Psoas muscle (tissue), 8 donors: ENCODE measurements around the gene RAI14. TPM values are rescaled to one million over a fixed set of nuclear protein-coding genes. Genes with fewer than 3 reads are reported as not detected.
"Not testable (repeated sequence)": the region's sequence is repeated elsewhere in the genome, so short reads cannot be mapped to it uniquely, and the experiment has no call there.

Source experiments
- ATAC-seq, 4 donors: fragments of 200-7000 bp; cut with Tn5 transposase; one replicate each; pipeline ENCODE4 v1.9.1; 2020; ENCODE audit warnings: moderate library complexity in 3 of 4, mild to moderate bottlenecking in 2 of 4
- DNase-seq, 2 donors: peaks; one replicate each; pipeline ENCODE4 v3.0.0-alpha.2; 2020
- H3K27ac ChIP-seq: fragments of 200-600 bp; one replicate; pipeline ENCODE4 v1.8.0; 2022
- H3K27me3 ChIP-seq, 3 donors: fragments of 200-600 bp in 1 of 3; one replicate each; pipeline versions ENCODE4 v1.6.1 to v1.8.0; 2013 to 2022; ENCODE audit warnings: low read length in 2 of 3, mild to moderate bottlenecking in 2 of 3, moderate library complexity in 1 of 3; ENCODE audit not compliant: insufficient read depth in 3 of 3
- H3K36me3 ChIP-seq, 2 donors: fragments of 200-600 bp in 1 of 2; one replicate each; pipeline versions ENCODE4 v1.6.1 to v1.8.0; 2013 to 2022; ENCODE audit warnings: low read depth in 1 of 2, mild to moderate bottlenecking in 1 of 2, moderate library complexity in 1 of 2; ENCODE audit not compliant: insufficient read depth in 1 of 2
- H3K4me1 ChIP-seq: fragments of 200-600 bp; one replicate; pipeline ENCODE4 v1.8.0; 2022
- H3K4me3 ChIP-seq: fragments of 200-600 bp; one replicate; pipeline ENCODE4 v1.8.0; 2022; ENCODE audit warnings: mild to moderate bottlenecking
- H3K9me3 ChIP-seq: fragments of 200-600 bp; one replicate; pipeline ENCODE4 v1.8.0; 2022
- WGBS, 3 donors: extraction: QIAGEN DNeasy Blood & Tissue Kit; methylation state at CpG; one replicate each; pipeline versions ENCODE4 v1.1.6 to v1.1.7; 2013; 5-methylcytosine and 5-hydroxymethylcytosine counted together
- intact Hi-C, 2 donors: fragments of 100-400 bp; cut with DNase I; formaldehyde crosslinking; loops; one replicate each; pipeline versions ENCODE4 v1.11.0 to v1.14.2; 2022
- polyA plus RNA-seq, 3 donors: library from polyadenylated mRNA; stranded (reverse); fragments of 200-250 nt; gene quantifications; one replicate each; pipeline ENCODE4 v1.2.3, GENCODE V29; 2013
- total RNA-seq, 4 donors: library from RNA; stranded (reverse); fragmentation: NEBNext Ultra II Directional in 2 of 4; extraction: Animal tissue kit (Norgen Biotek cat#: 25700) in 2 of 4; gene quantifications; one replicate each; pipeline versions ENCODE4 v1.2.1 to v1.2.4, GENCODE V29; 2021 to 2023
- TF ChIP-seq, protein P1 (sequence below): fragments of 200-600 bp; IDR thresholded peaks from one replicate; pipeline ENCODE4 v1.8.0; 2022; ENCODE audit warnings: antibody characterized with exemption
- donor health status: healthy with polysubstance abuse.
- donor health status: DM: no; HTN: no; CAD: no; lungs with moderate emphysema.
- donor health status: Bipolar disorder and iron deficiency.
- donor health status: healthy.
- donor health status: DM: yes; HTN: yes; CAD: no.
- donor health status: DM: no; HTN: no; CAD: no.
- donor health status: DM: no; HTN: no; CAD: no.
- donor health status: DM: yes; HTN: yes; CAD: no.

Gene RAI14
- total and polyA plus RNA-seq, 7 donors = 0.69 to 4.3 (median 2.1) TPM

DNA sequence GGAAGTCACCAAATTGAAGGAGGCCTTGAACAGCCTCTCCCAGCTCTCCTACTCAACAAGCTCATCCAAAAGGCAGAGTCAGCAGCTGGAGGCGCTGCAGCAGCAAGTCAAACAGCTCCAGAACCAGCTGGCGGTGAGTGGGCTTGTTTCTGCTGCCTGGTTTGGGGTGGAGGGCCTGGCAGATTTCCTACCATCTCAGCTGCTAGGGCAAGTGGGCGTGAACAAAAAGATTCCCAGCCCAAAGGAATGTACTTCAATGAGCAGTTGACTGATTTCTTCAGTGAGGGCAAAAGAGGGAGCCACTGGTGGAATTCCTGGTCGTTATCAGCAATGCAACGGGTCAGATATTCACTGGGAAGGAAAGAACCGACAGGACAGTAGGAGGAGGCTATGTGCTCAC, 170.2 kb downstream of the RAI14 start:
- no peak for ATAC-seq
- no peaks in the 10 kb centered on the region for H3K9me3 ChIP-seq
- H3K4me1 ChIP-seq = no peaks in the 10 kb centered on the region
- TF ChIP-seq, protein P1, sequence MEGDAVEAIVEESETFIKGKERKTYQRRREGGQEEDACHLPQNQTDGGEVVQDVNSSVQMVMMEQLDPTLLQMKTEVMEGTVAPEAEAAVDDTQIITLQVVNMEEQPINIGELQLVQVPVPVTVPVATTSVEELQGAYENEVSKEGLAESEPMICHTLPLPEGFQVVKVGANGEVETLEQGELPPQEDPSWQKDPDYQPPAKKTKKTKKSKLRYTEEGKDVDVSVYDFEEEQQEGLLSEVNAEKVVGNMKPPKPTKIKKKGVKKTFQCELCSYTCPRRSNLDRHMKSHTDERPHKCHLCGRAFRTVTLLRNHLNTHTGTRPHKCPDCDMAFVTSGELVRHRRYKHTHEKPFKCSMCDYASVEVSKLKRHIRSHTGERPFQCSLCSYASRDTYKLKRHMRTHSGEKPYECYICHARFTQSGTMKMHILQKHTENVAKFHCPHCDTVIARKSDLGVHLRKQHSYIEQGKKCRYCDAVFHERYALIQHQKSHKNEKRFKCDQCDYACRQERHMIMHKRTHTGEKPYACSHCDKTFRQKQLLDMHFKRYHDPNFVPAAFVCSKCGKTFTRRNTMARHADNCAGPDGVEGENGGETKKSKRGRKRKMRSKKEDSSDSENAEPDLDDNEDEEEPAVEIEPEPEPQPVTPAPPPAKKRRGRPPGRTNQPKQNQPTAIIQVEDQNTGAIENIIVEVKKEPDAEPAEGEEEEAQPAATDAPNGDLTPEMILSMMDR = no peak
- H3K27ac ChIP-seq = no peak overlapping the region
- WGBS, 3 donors = 57 to 83% (median 68%) methylated on average over 6 of the region's 6 CpGs
- intact Hi-C loops = no loop called here
- no peak for DNase-seq
- no peaks in the 10 kb centered on the region for H3K27me3 ChIP-seq
- H3K36me3 ChIP-seq = peaks cover 0 to 5% of the 10 kb centered on the region in 2 donors
- no peak overlapping the region for H3K4me3 ChIP-seq

DNA sequence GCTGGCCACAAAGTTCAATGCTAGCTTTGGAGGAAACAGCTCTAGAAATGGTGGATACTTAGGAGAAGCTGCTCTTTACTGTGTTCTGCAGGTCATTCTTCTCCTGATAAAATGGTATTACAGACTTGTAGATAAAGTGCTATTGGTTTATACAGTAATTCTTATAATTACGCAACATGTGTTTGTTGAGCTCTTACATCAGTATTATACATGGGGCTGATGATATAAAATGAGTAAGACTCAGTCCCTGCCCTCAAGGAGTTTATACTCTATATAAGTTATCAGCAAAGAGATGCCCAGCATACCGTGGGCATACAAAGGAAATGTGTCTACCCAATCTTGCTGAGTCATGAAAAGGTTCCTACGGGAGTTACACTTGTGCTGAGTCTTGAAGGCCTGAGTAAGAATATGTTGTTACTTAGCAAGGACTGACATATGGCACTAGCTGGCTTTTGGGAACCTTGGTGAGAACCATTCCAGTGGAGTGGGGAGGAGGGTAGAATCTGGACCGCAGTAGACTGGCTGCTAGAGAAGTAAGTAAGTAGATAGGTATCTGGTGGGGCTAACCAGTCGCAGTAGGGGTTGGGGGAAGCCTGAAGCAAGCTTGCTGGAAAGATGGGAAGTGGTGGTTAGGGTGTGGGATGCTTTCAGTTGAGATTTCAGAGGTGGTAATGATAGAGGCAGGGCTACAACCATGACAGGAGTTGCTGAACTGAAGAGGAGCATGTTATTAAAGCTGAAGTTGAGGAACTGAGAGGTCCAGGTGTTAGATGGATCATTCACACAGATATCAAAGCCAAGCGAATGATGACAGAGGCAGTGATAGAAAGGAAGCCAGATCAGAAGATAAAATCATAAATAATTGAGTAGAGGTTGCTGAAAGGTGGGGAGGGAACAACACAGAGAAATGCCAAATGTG, 171.7 kb downstream of the RAI14 start:
- no peak for DNase-seq
- intact Hi-C loops = no loop called here
- Histone ChIP-seq H3K27me3 (no peaks in the 10 kb centered on the region), H3K9me3 (no peaks in the 10 kb centered on the region), H3K27ac (no peak overlapping the region), H3K36me3 (peaks cover 0 to 5% of the 10 kb centered on the region in 2 donors), H3K4me1 (no peaks in the 10 kb centered on the region), H3K4me3 (no peak overlapping the region)
- WGBS, 3 donors = 94 to 97% (median 96%) methylated on average over 6 of the region's 6 CpGs
- no peak for ATAC-seq
- TF ChIP-seq, protein P1 = no peak

DNA sequence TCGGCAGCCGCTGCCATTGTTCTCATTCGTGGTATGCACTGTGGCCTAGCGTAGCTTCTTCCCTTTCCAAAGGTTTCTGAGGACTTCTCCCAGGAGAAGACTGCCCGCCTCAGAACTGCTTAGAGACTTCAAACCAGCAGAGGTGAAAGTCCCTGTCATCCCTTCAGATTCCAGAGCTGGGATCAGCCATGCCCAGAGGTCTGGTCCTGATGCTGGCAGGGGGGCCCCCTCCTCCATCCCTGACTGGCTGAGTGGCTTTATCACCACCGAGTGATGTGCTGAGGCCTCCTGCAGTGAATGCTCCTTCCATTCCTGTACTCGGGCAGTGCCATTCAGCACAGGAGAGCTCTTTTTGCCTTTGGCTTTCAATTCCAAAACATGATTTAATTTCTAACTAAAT, 174.7 kb downstream of the RAI14 start:
- DNase-seq, H3K4me3 ChIP-seq, H3K4me1 ChIP-seq, H3K36me3 ChIP-seq, H3K27me3 ChIP-seq, H3K9me3 ChIP-seq, ATAC-seq, H3K27ac ChIP-seq, intact Hi-C loops: not testable (repeated sequence)
- 75 to 89% (median 80%) methylated on average over 7 of the region's 7 CpGs for WGBS, 3 donors

DNA sequence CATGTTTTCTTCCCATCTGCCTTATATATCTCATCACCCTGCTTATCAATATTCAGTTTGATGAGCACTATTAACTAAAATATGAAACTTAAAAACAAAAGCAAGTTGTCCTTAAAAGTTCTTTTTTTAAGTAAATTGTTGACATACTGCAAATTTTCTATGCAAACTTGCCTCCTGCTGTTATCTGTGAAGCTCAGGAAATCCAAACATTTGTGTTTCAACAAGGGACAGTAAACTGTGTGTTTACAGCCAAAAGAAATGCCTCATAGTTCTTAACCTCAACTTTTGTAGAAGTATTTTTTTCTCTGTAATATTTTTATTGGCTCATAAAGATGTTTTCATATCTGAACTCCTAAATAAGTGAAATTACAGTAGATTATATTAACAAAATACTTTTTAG, 175.2 kb downstream of the RAI14 start:
- H3K4me1 ChIP-seq = no peaks in the 10 kb centered on the region
- intact Hi-C loops = no loop called here
- H3K9me3 ChIP-seq = no peaks in the 10 kb centered on the region
- ATAC-seq (no peak), DNase-seq (no peak)
- no peak overlapping the region for H3K27ac ChIP-seq
- TF ChIP-seq, protein P1 = no peak
- H3K4me3 ChIP-seq = no peak overlapping the region
- H3K27me3 ChIP-seq = no peaks in the 10 kb centered on the region
- H3K36me3 ChIP-seq = peaks cover 0 to 5% of the 10 kb centered on the region in 2 donors

DNA sequence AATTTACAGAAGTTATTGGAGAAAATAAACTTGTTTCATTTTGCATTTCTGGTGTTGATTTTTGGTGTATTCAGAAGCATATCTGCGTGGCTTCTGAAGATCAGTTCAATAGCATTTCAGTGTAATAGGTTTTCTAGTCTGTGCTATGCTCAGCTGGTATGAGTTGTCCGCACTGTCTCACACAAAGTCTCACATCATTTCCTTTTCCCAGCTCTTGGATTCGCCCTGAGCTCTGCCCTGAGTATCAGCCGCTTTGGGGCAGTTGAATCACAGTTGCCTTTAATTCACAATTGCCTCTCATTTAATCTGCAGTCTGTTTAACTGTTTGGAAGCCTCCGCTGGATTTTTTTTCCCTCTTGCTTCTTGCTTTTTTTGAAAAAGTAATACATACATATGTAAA, 176.4 kb downstream of the RAI14 start:
- Histone ChIP-seq H3K4me1 (no peaks in the 10 kb centered on the region), H3K4me3 (no peak overlapping the region), H3K36me3 (peaks cover 0 to 5% of the 10 kb centered on the region in 2 donors), H3K27ac (no peak overlapping the region), H3K9me3 (no peaks in the 10 kb centered on the region), H3K27me3 (no peaks in the 10 kb centered on the region)
- TF ChIP-seq, protein P1 = no peak
- no peak for DNase-seq
- no peak for ATAC-seq
- 91 to 94% (median 92%) methylated on average over 5 of the region's 5 CpGs for WGBS, 3 donors
- intact Hi-C loops = no loop called here
